Keratinocyte (primary cell): ENCODE data around the gene HOXD13. TPM values are rescaled to one million over a fixed set of nuclear protein-coding genes. Genes with fewer than 3 reads are reported as not detected.

Source experiments
- DNase-seq: peaks from one replicate; pipeline ENCODE4 v3.0.0-alpha.2; 2011; ENCODE audit warnings: low read depth, missing footprints, low spot score
- FAIRE-seq: peaks from 2 replicates; lab custom pipeline; 2011; peaks lifted over from hg19 to GRCh38; lab: Jason Lieb, UNC
- H2AFZ ChIP-seq: 2 replicates; pipeline ENCODE4 v1.6.0; 2012; ENCODE audit warnings: low read length, control low read depth, inconsistent platforms; ENCODE audit not compliant: control insufficient read depth
- H3K27ac ChIP-seq: 2 replicates; pipeline ENCODE4 v1.5.1; 2011; ENCODE audit warnings: low read length; ENCODE audit not compliant: control insufficient read depth, insufficient read depth
- H3K27me3 ChIP-seq: 3 replicates; pipeline ENCODE4 v1.6.0; 2011; ENCODE audit warnings: low read length; ENCODE audit not compliant: control insufficient read depth, insufficient read depth; ENCODE audit errors: extremely low read depth
- H3K36me3 ChIP-seq, 2 experiments: 2 replicates in 1 of 2; 3 replicates in 1 of 2; pipeline ENCODE4 v1.5.1; 2011; ENCODE audit warnings: low read length in 2 of 2, mild to moderate bottlenecking in 1 of 2; ENCODE audit not compliant: control insufficient read depth in 2 of 2, insufficient read depth in 2 of 2; ENCODE audit errors: extremely low read depth in 1 of 2
- H3K4me1 ChIP-seq: 3 replicates; pipeline ENCODE4 v1.5.1; 2011; ENCODE audit warnings: low read length; ENCODE audit not compliant: control insufficient read depth, insufficient read depth; ENCODE audit errors: extremely low read depth
- H3K4me2 ChIP-seq: 3 replicates; pipeline ENCODE4 v1.6.0; 2011; ENCODE audit warnings: low read depth, low read length; ENCODE audit not compliant: control insufficient read depth, insufficient read depth; ENCODE audit errors: extremely low read depth
- H3K4me3 ChIP-seq, 3 experiments: fragments of 200-600 bp in 1 of 3; sonication (generic) in 1 of 3; 2 replicates in 2 of 3; 3 replicates in 1 of 3; pipeline ENCODE4 v1.5.1; 2011 to 2016; ENCODE audit warnings: low read length in 3 of 3, mild to moderate bottlenecking in 3 of 3, control low read depth in 2 of 3, inconsistent platforms in 1 of 3, low read depth in 1 of 3, mixed read lengths in 1 of 3, mixed run types in 1 of 3, moderate library complexity in 1 of 3; ENCODE audit not compliant: control insufficient read depth in 2 of 3, insufficient read depth in 2 of 3; ENCODE audit errors: extremely low read depth in 1 of 3
- H3K79me2 ChIP-seq: 2 replicates; pipeline ENCODE4 v1.6.0; 2012; ENCODE audit warnings: low read length; ENCODE audit not compliant: control insufficient read depth, insufficient read depth
- H3K9ac ChIP-seq: 3 replicates; pipeline ENCODE4 v1.6.0; 2011; ENCODE audit warnings: low read length; ENCODE audit not compliant: control insufficient read depth, insufficient read depth; ENCODE audit errors: extremely low read depth
- H3K9me1 ChIP-seq: 3 replicates; pipeline ENCODE4 v1.6.0; 2011; ENCODE audit warnings: low read length; ENCODE audit not compliant: control insufficient read depth, insufficient read depth; ENCODE audit errors: extremely low read depth
- H3K9me3 ChIP-seq: 2 replicates; pipeline ENCODE4 v1.5.1; 2012; ENCODE audit warnings: low read depth, low read length; ENCODE audit not compliant: control insufficient read depth
- H4K20me1 ChIP-seq: 3 replicates; pipeline ENCODE4 v1.6.0; 2011; ENCODE audit warnings: low read length; ENCODE audit not compliant: control insufficient read depth, insufficient read depth; ENCODE audit errors: extremely low read depth
- EZH2 ChIP-seq: IDR thresholded peaks from one replicate; pipeline ENCODE4 v1.6.1; 2012; ENCODE audit warnings: inconsistent platforms, mild to moderate bottlenecking, low read length, moderate library complexity
- dilution Hi-C: fragments of 300-500 bp; cut with MboI; formaldehyde crosslinking; loops from one replicate; pipeline ENCODE4 v1.7.0; 2020; ENCODE audit warnings: low sequenced_read_pairs; ENCODE audit not compliant: extremely low pct_ligation_motif_present
- polyA plus RNA-seq, 5 experiments: library from polyadenylated mRNA; depleted of rRNA in 3 of 5; stranded (reverse) in 3 of 5; stranded (forward) in 1 of 5; unstranded in 1 of 5; fragments of >200 nt; gene quantifications; 1 replicate in 1 of 5; 2 replicates in 3 of 5; 3 replicates in 1 of 5; pipeline versions ENCODE4 v1.2.1 to v1.2.3, GENCODE V29; 2011 to 2012; ENCODE audit warnings: missing spikeins in 2 of 5, low read depth in 1 of 5, low replicate concordance in 1 of 5
- TF ChIP-seq, protein P1 (sequence below), 3 experiments: IDR thresholded peaks in 1 of 3; conservative IDR thresholded peaks in 1 of 3; optimal IDR thresholded peaks in 1 of 3; 2 replicates in 2 of 3; 3 replicates in 1 of 3; pipeline versions ENCODE3 to v1.5.1; 2011; ENCODE audit warnings: low read length in 3 of 3, mild to moderate bottlenecking in 3 of 3, moderate library complexity in 2 of 3, control low read depth in 1 of 3, inconsistent platforms in 1 of 3; ENCODE audit not compliant: insufficient read depth in 2 of 3; ENCODE audit errors: extremely low read depth in 1 of 3

The HOXD13 gene
- polyA plus RNA-seq, 1 donor (not counting 4 experiments of a cell fraction or from before 2014, with no cell fraction given), result not detected

DNA sequence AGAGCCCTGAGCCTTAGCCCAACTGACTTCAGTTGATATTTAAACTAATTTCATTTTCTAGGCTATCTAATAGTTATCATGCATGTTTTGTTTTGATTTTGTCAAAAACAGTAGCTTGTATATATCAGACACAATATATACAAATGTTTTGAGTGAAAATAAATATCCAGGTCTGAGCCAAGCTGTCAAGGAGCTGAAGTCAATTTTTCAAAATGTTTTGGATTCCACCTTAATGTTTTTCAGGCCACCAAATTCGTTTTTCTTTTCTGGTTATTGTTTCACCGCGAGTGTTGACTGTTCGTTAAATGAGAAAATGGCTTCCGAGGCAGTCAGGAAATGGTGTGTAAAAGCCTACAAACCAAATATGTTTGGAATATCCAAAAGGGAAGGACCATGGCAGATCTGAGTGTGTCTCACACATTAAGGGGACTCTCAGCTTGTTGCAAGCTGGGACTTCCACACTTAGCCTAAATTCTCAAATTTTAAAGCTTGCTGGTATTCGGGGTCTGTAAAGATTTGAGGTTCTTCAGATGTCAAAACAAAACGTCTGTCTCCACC is 9.9 kb downstream of the HOXD13 start:
- H3K4me3 ChIP-seq, result no peak overlapping the region
- FAIRE-seq (no peak), DNase-seq (no peak)
- no peak overlapping the region for H3K4me2 ChIP-seq
- H2AFZ ChIP-seq, result no peak overlapping the region
- H3K36me3 ChIP-seq, result no peaks in the 10 kb centered on the region
- peaks cover 3% of the 10 kb centered on the region for H4K20me1 ChIP-seq
- peaks cover 5% of the 10 kb centered on the region for H3K4me1 ChIP-seq
- H3K9me1 ChIP-seq, result no peaks in the 10 kb centered on the region
- H3K27ac ChIP-seq, result no peak overlapping the region
- no peaks in the 10 kb centered on the region for H3K9me3 ChIP-seq
- no peaks in the 10 kb centered on the region for H3K79me2 ChIP-seq
- TF ChIP-seq, protein P1, sequence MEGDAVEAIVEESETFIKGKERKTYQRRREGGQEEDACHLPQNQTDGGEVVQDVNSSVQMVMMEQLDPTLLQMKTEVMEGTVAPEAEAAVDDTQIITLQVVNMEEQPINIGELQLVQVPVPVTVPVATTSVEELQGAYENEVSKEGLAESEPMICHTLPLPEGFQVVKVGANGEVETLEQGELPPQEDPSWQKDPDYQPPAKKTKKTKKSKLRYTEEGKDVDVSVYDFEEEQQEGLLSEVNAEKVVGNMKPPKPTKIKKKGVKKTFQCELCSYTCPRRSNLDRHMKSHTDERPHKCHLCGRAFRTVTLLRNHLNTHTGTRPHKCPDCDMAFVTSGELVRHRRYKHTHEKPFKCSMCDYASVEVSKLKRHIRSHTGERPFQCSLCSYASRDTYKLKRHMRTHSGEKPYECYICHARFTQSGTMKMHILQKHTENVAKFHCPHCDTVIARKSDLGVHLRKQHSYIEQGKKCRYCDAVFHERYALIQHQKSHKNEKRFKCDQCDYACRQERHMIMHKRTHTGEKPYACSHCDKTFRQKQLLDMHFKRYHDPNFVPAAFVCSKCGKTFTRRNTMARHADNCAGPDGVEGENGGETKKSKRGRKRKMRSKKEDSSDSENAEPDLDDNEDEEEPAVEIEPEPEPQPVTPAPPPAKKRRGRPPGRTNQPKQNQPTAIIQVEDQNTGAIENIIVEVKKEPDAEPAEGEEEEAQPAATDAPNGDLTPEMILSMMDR (optimal IDR thresholded peaks at IDR 0.05 in 1 of 3, IDR thresholded peaks at IDR 0.05 in 1 of 3, conservative IDR thresholded peaks at IDR 0.05 in 1 of 3; ENCODE audit: extremely low read depth in 1 of 3, insufficient read depth in 2 of 3, low read length in 3 of 3), result no peak
- TF ChIP-seq EZH2, result no peak
- dilution Hi-C loops, result no loop called here
- H3K9ac ChIP-seq, result no peak overlapping the region
- H3K27me3 ChIP-seq, result peaks cover 99% of the 10 kb centered on the region

DNA sequence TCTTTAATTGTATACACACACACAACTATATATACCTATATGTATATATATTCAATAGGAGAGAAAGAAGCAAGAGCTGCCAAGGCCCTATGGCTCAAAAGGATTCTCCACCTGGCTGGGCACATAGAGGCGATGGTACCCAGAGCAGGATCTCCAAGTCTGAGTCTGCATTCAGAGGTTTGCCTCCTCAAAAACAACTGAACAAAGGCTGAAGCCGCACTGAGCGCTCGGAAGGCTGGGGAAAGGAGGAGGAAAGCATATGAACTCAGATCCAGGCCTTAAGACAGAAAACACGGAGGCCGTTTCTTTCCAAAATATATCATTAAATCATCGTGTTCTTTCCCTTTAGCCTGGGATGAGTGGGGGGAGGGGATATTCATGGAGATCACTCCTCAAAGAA is 10.7 kb downstream of the HOXD13 start:
- H3K9me1 ChIP-seq, result no peaks in the 10 kb centered on the region
- no peak overlapping the region for H3K4me2 ChIP-seq
- no peaks in the 10 kb centered on the region for H3K36me3 ChIP-seq
- DNase-seq, result no peak
- H3K9ac ChIP-seq, result no peak overlapping the region
- H3K4me1 ChIP-seq, result peaks cover 5% of the 10 kb centered on the region
- no peak overlapping the region for H3K4me3 ChIP-seq
- H3K27me3 ChIP-seq, result peaks cover 95% of the 10 kb centered on the region
- TF ChIP-seq, protein P1 (optimal IDR thresholded peaks at IDR 0.05 in 1 of 3, IDR thresholded peaks at IDR 0.05 in 1 of 3, conservative IDR thresholded peaks at IDR 0.05 in 1 of 3; ENCODE audit: extremely low read depth in 1 of 3, insufficient read depth in 2 of 3, low read length in 3 of 3), result no peak
- TF ChIP-seq EZH2, result no peak
- FAIRE-seq, result no peak
- H3K79me2 ChIP-seq, result no peaks in the 10 kb centered on the region
- no peak overlapping the region for H3K27ac ChIP-seq
- no peak overlapping the region for H2AFZ ChIP-seq
- dilution Hi-C loops, result no loop called here
- peaks cover 3% of the 10 kb centered on the region for H4K20me1 ChIP-seq
- no peaks in the 10 kb centered on the region for H3K9me3 ChIP-seq
